Measurements from ENCODE around the gene ZDHHC11B.
"Not testable (repeated sequence)": the region's sequence is repeated elsewhere in the genome, so short reads cannot be mapped to it uniquely, and the experiment has no call there.

The ZDHHC11B gene

DNA sequence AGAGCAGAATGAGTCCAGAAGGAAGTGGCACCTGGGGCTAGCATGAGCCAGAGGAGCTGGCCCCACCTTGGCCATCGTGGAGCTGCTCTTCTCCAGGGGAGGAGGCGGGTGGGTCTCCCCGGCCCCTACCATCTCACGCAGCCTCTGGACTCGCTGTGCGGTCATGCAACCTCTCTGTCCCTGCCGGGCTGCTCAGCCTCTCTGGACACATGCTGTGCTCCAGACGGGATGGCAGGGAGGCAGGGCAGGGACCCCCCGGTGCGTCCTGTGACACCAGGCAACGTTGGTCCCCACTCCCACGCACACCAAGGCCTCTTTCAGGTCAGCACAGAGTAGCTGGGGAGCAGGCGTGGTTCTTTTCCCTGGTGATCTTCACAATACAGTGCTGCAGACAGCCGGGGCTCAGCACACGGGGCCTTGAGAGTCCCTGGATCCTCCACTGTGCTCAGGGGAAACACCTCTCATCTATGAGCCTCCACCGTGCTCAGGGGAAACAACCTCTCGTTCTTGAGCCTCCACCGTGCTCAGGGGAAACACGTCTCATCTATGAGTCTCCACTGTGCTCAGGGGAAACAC lies 30.9 kb downstream of the ZDHHC11B start:
- DNase-seq (ENCODE audit: low read depth, low spot score) = not testable (repeated sequence)

DNA sequence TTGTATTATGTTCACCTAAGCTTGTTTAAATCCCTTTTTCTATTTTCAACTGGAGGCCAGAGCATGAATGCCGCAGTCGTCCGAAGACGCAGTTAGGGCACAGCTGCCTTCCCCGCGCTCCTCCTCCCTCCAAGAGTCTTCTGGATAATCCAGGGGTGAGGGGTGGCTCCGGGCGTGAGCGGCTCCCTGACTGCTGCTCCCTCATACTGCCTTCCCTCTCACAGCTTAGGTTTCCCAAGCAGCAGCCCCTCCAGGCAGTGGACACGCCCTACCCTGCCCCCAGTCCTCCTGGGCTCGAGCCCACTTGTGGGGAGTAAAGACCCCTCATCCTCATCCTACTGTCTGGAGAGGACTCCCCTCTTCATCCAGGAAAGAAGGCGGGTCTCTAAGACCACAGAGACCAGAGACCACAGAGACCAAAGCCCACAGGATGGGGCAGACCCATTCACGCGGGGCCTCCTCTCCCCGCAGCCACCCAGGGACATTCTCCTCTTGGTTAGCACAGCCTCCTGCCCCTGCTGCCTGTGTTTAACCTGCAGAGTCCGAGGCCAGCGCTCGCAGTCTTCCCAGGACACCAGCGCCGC lies 31.9 kb downstream of the ZDHHC11B start:
- DNase-seq (ENCODE audit: low read depth, low spot score) = not testable (repeated sequence)

DNA sequence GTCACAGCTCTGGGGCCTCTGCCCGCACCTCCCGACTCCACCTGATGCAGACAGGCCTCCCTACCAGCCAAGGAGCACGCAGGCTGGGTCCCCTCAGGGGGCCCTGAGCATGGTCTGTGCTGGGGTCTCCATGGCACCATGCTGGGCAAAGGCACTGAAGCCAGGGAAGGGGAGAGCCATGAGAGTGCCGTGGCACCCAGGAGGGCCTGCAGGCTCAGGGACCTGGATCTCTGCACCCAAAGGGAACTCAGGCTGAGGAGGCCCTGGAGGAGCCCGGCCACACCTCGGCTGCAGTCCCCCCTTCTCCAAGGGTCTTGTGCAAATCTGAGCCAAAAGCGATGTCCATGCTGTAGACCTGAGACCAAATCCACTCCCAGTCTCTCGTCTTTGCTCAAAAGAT lies 32.5 kb downstream of the ZDHHC11B start:
- DNase-seq (ENCODE audit: low read depth, low spot score) = not testable (repeated sequence)

DNA sequence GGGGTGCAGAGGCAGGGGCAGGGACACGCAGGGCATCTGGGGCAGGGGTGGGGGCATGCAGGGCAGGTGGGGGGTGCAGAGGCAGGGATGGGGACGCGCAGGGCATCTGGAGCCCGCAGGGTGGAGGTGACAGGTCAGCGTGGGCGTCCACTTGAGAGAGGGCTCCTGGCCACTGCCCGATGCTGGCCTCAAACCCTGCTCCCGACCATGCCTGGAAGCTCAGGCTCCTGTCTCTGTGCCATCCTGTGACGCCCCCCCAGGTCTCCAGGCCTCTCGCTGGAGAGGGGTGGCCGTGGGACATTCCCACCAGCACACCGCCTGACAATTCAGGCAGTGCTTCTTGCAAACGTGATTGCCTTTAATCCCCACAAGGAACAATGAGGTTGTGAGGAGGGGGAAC lies 33.0 kb downstream of the ZDHHC11B start:
- no peak for DNase-seq (ENCODE audit: low read depth, low spot score)

DNA sequence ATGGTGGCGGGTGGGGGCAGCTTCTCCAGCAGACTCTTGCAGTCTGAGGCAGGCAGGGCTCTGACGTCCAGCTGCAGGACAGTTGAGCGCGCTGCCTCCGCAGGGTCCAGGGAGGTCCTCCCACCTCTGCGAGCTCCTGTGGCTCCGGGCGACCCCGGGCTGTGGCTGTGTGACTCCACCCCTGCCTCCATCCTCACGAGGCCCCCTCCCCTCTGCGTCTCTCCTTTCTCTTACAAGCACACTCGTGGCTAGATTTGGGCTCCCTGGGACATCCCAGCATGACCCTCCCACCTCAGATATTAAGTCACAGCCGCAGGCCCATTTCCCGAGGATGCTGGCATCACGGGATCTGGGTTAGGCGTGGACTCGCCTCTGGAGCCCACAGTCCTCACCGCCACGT lies 34.3 kb downstream of the ZDHHC11B start:
- DNase-seq (ENCODE audit: low read depth, low spot score) = not testable (repeated sequence)

DNA sequence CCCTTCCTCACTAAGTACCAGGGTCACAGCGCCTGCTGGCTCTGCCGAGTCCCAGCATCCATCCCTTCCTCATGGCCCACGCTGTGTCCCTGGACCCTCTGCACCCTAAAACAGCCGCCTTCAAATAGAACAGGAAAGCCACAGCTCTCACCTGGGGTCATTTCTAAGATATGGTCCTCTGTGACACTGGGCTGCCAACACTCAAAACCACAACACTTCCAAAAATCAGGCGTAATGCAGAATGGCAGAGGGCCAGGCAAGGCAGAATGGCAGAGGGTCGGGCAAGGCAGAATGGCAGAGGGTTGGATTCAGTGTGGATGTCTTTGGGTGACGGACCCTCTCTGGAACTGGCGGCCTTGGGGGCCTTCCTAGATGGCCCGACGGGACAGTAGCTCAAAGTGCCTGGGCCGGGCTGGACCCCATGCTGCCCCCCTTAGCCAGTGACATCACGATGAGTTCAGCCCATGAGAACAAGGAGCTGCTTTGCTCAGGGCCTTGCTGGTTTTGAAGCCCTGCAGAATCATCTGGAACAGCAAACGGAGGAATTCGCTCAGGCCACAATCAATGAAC lies 35.3 kb downstream of the ZDHHC11B start:
- no peak for DNase-seq (ENCODE audit: low read depth, low spot score)

DNA sequence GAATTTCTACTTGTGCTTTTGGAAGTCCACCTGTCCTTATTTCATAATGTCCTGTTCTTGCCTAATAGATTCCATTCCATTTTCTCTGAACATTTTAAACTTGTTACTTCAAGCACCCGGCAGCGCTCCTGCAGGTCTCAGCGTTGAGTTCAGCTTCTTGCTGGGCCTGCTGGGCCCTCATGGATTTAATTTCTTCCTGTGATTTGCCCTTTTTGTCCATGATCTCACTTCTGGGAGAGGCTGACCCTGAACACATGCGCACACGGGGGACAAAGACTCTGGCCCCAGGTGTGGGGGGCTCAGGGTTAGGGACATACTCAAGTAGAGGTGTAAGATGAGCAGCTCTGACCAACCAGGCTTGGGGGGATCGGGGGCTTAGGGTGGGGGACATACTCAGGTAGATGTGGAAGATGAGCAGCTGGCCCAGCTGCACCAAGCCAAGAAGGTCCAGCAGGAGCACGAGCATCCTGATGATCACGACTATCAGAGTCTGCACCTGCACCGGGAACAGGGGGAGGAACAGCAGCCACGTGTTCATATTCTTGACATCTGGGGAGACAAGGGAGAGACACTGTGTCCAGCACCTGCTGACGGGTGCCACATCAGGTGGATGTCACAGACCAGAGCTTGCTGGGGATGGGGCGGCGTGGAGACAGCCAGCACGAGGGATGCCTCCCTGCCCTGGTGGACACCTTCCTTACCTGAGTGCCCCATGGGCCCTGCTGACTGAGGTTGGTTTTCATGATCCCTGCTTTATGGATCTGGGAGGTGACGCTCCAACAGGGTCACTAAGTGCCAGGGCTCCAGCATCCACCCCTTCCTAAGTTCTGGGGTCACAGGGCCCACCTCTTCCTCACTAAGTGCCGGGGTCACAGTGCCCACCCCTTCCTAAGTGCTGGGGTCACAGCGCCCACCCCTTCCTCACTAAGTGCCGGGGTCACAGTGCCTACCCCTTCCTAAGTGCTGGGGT lies 36.2 kb downstream of the ZDHHC11B start:
- not testable (repeated sequence) for DNase-seq (ENCODE audit: low read depth, low spot score)

DNA sequence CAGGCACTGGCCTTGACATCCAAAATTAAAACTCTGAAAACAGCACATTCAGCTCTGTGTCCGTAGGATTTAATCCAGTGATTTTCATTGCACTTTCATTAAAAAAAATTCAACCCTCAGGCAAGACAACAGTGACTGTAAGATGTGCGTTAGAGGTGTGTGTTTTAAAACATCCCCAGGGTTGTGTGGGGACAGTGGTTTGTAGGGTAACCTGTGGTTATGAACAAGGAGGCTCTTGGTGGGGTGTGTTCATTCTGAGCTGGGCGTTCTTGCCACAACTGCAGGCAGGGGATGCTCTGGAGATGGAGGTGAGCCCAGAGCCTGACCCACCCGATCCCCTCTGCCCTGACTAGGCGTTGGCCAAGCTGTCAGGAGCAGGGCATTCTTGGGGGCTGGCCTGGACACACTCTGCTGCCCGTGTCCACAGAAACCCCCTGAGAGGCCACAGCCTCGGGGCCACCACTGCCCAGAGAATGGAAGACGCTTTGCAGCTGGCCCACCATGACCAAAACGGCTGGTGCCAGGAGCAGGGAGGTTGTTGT lies 37.2 kb downstream of the ZDHHC11B start:
- not testable (repeated sequence) for DNase-seq (ENCODE audit: low read depth, low spot score)

DNA sequence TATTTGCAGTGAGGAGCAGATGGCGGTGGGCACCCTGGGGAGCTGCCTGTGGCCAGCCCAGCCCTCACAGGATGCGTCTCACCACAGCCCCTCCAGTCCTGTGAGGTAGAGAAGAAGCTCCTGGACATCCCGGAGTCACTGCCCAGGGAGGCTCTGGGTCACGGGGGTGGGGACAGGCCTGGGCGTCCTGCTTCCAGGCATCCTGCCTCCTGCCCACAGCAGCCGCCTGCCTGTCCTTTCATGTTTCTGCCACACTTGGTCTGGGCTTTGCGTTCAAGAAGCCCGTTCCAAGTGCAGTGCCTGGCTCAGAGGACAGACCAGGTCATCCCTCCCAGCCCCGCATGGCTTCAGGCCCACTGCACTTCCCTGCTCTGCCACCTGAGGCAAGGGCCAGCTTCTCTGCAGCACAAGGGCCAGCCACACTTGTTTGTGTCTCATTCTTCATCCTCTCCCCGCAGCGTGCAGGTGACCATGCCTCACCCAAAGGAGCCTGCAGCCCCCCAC lies 38.2 kb downstream of the ZDHHC11B start:
- DNase-seq (ENCODE audit: low read depth, low spot score) = no peak

DNA sequence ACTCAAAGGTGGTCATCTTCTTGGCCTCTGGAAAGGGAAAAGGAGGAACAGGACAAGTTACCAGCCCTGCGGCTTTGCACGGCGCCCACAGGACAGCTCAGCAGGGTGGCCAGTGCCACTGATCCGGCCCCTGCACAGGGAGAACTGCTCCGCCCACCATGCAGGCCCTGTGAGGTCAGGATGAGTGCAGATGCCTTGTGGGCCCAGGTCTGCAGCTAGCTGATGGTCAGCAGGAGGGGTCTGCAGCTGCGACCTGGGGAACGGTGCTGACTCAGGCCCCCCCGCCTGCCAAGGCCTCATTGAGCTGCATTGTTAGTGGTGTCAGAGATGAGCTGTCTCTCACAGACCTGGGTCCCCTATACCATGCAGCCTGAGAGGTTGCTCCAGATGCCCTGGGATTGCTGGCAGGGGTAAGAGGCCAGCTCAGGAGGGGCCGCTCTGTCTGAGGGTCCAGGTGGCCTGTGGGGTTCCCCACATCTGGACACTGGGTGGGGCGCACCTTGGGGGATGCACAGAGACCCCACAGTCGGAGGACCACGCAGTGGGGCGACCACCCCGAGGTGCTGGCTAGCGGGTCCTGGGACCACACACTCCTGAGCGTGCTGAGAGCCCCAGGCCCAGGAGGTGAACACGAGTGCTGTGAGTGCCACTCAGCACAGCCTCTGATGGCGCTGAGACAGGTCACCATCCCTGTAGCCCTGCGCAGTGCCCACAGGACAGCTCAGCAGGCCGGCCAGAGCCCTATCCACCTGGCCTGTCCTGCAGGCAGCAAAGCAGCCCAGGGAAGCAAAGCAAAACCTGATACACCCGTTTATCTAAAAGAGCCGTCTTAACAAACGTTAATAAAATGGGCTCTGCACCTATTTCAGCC lies 39.0 kb downstream of the ZDHHC11B start:
- DNase-seq (ENCODE audit: low read depth, low spot score) = not testable (repeated sequence)

DNA sequence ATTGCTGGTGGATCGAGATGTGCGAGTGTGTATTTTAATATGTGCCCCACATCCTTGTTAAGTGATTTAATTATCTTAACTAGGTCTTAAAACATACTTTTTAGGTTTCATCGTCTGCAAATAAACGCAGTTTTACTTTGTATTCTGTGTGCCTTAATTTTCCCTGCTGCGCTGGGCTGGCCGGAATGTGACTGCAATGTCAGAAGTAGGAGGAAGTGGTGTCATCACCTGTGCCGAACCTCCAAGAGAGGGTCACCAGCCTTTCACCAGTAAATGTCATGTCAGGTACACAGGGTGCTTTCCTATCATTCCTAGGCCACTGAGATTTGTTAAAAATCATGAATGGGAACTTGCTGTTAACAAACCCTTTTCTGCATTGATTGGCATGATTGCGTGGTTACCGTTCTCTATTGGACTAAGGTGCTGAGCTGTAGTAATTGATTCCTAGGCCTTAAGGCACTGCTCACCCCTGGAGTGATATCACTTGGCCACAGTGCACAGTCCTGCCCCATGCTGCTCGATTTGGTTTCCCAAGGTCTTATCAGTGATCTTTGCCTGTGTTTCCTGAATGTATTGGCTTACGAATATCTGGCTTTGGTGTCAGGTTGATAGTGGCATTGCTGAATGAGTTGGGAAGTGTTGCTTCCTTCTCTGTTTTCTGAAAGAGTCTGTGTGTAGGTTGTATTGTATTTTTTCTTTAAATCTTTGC lies 40.7 kb downstream of the ZDHHC11B start:
- DNase-seq (ENCODE audit: low read depth, low spot score) = not testable (repeated sequence)

DNA sequence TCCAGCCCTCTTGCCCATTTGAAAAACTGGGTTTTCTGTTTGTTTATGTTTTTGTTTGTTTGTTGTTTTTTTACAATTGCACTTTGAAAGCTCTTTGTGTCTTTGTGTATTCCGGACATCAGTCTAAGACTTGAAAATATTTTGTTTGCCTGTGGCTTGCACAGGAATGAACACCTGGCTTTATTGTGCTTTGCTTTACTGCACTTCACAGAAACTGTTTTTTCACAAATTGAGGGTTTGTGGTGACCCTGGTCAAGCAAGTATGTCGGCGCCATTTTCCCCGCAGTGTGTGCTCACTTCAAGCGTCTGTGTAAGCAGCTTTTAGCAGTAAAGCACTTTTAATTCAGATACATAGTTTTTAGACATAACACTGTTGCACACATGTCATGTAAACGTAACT lies 42.3 kb downstream of the ZDHHC11B start:
- not testable (repeated sequence) for DNase-seq (ENCODE audit: low read depth, low spot score)

DNA sequence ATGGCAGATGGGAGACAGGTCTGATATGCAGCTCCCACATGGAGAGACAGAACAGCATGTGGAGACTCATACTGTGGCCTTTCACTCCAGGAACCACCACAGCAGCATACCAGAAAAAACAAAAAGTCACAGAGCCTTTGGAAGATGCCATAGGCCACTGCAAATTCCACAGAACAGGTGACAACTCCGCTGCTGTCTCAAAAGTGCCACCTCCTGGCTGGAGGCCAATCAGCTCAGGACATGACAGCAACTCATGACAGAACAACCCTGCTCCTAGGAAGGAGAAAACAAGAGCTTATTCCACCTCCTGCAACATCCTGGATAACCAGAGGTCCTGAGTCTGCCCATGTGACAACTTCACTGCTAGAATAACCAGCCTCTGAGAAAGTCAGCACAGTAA lies 50.4 kb downstream of the ZDHHC11B start:
- not testable (repeated sequence) for DNase-seq (ENCODE audit: low read depth, low spot score)

DNA sequence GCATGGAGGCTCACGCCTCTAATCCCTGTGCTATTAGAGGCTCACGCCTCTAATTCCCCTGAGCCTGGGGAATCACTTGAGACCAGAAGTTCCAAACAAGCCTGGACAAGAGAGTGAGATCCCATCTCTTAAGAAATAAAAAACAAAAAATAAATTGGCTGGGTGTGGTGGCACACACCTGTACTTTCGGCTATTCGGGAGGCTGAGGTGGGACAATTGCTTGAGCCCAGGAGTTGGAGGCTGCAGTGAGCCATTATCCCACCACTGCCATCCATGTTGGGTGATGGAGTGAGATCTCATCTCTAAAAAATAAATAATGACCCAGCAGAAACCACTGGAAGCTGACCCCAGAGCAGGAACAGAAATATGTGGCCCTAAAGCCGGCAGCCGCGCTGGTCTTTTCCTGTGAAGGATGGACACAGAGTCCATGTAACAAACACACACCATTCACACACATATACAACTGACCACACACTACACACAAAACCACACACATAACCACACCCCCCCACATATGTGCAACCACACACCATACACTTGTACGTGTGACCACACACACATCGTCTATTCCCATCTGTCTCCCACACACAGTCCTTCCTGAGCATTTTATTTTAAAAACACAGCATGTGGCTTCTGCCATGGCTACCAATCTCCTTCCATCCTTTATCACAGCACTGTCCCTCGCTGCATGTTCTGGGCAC lies 51.6 kb downstream of the ZDHHC11B start:
- not testable (repeated sequence) for DNase-seq (ENCODE audit: low read depth, low spot score)

DNA sequence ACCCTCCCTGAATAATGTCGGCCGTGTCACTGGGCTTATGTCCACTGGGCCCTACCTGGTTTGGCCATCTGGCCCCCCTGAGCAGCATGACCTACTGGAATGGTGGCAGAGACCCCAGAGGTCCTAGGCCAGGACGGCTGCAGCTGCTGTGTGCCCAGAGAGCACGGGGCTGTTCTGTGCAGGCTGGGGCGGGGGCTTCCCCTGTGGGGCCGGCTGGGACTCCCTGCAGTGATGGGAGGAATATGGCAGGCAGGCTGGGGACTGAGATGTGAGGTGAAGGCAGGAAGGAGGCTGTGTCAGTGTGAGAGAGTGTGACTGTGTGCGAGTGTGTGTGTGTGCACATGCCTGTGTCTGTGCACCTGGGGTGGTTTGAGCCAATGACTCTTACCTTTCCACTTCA lies 55.3 kb downstream of the ZDHHC11B start:
- not testable (repeated sequence) for DNase-seq (ENCODE audit: low read depth, low spot score)

DNA sequence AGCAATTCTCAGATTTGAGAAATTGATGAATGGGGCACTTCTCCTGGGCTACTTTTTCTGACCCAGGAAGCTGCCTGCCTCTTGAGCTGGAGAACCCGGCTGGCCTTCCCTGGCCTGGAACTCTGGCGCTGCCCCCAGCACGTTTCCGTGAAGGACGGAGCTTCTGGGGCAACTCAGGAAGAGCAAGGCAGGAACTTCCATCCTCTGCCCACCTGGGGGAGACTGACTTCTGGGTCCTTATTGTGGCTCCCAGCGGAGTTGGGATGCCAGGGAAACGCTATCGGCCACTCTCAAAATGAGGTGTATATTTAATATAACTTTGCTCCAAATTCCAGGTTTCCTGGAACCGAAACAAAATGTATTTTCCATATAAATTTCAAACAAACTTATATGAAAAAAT lies 57.4 kb downstream of the ZDHHC11B start:
- DNase-seq (ENCODE audit: low read depth, low spot score) = not testable (repeated sequence)

DNA sequence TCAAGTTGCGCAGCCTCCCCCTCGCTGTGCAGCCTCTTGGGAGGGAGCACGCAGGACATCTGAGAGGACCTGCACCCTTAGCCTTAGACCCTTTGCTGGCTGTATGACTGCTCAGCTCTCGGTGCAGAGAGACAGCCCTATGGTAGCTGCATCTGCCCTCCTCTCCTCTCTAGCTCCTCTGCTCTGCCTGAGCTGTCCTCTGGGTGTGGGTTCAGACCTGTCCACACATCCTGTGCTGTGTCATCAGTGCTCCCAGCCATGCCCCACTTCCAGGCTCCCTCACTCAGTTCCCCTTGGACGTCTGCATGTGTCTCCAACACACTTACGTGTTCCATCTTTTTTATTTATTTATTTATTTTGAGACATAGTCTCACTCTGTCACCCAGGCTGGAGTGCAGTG lies 60.7 kb downstream of the ZDHHC11B start:
- DNase-seq (ENCODE audit: low read depth, low spot score) = not testable (repeated sequence)

DNA sequence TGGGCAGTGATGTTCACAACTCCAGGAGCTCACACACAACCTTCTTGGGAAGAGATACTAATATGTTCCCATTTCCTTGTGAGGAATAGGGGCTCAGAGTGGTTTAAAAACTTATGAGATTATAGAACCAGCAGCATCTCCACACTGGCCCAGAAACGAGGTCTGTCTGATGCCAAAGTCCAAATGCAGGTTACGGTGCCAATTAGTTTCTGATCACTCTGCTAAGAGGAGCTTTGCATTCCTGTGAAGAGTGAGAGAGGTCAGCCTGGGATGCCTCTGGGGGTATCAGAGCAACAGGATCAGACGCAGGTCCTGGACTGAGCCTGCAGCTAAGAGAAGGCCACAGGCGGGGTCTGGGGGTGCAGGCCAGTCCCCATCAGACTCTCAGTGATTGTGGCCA lies 61.2 kb downstream of the ZDHHC11B start:
- not testable (repeated sequence) for DNase-seq (ENCODE audit: low read depth, low spot score)

DNA sequence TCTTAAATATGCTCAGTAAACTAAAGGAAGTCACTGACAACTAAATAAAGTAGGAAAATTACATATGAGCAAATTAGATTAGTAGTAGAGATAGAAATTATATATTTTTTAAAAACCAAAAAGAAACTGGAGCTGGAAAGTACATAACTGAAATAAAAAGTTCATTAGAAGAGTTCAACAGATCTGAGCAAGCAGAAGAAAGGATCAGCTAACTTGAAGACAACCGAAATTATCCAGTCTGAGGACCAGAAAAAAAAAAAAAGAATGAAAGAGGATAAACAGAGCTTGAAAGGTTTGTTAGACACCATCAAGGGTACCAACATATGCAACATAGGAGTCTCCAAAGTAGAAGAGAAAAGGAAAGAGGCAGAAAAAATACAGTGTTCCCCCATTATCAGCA lies 65.2 kb downstream of the ZDHHC11B start:
- DNase-seq (ENCODE audit: low read depth, low spot score) = not testable (repeated sequence)

Measured in smooth muscle cell of the brain vasculature (primary cell).